RCC 7860 (cell line): ENCODE results near the gene PEX3.
A peak's percentile ranks its signal among the peaks of the same experiment; 100 is the strongest.

Source experiments
- DNase-seq: peaks from one replicate; pipeline ENCODE4 v3.0.0-alpha.2; 2015; ENCODE audit warnings: low spot score
- FAIRE-seq: peaks from 2 replicates; lab custom pipeline; 2012; peaks lifted over from hg19 to GRCh38; lab: Jason Lieb, UNC

The PEX3 gene

GRCh38 chr6:143536866-143537691 is 86.5 kb downstream of the PEX3 start:
- DNase-seq = peak; percentile 46
- no peak for FAIRE-seq

GRCh38 chr6:143538374-143538773 is 87.8 kb downstream of the PEX3 start:
- DNase-seq (no peak), FAIRE-seq (no peak)

GRCh38 chr6:143539106-143539505 is 88.5 kb downstream of the PEX3 start:
- FAIRE-seq (no peak), DNase-seq (no peak)

- DNase-seq = no peak
- FAIRE-seq = no peak
Measured at GRCh38 chr6:143539734-143540133, 89.1 kb downstream of the PEX3 start.

GRCh38 chr6:143540192-143540591 is 89.6 kb downstream of the PEX3 start:
- DNase-seq (no peak), FAIRE-seq (no peak)
